DMS153 (cell line): ENCODE results near the gene MICAL2.

Experiments used
- DNase-seq: peaks from one replicate; lab custom pipeline; 2025; lab: John Stamatoyannopoulos, UW

The MICAL2 gene

GRCh38 chr11:12287374-12288211 lies 177.2 kb downstream of the MICAL2 start:
- DNase-seq, result peak; percentile 24

GRCh38 chr11:12288212-12288930 lies 178.0 kb downstream of the MICAL2 start:
- peak; percentile 80 for DNase-seq

- no peak for DNase-seq
These were observed 178.7 kb downstream of the MICAL2 start for GRCh38 chr11:12288931-12289666.

- no peak for DNase-seq
These were observed 179.5 kb downstream of the MICAL2 start for GRCh38 chr11:12289667-12290476.

GRCh38 chr11:12290477-12290922 lies 180.1 kb downstream of the MICAL2 start:
- no peak for DNase-seq

- DNase-seq, result no peak
These were observed 180.9 kb downstream of the MICAL2 start for GRCh38 chr11:12291313-12291712.

GRCh38 chr11:12291766-12292165 lies 181.4 kb downstream of the MICAL2 start:
- DNase-seq, result no peak

GRCh38 chr11:12292766-12293165 lies 182.4 kb downstream of the MICAL2 start:
- DNase-seq, result no peak

- no peak for DNase-seq
These were observed 183.1 kb downstream of the MICAL2 start for GRCh38 chr11:12293486-12293885.

GRCh38 chr11:12294613-12295012 lies 184.2 kb downstream of the MICAL2 start:
- no peak for DNase-seq

GRCh38 chr11:12295943-12296342 lies 185.6 kb downstream of the MICAL2 start:
- DNase-seq, result no peak

- DNase-seq, result no peak
These were observed 188.2 kb downstream of the MICAL2 start for GRCh38 chr11:12298610-12299009.

- no peak for DNase-seq
These were observed 191.0 kb downstream of the MICAL2 start for GRCh38 chr11:12301379-12301778.

GRCh38 chr11:12303421-12304149 lies 193.2 kb downstream of the MICAL2 start:
- no peak for DNase-seq

- DNase-seq, result no peak
These were observed 196.4 kb downstream of the MICAL2 start for GRCh38 chr11:12306830-12307229.

- no peak for DNase-seq
These were observed 201.7 kb downstream of the MICAL2 start for GRCh38 chr11:12312132-12312531.
